Esophagus (tissue), 2 donors: ENCODE data around the gene NT5DC1. TPM values are rescaled to one million over a fixed set of nuclear protein-coding genes. Genes with fewer than 3 reads are reported as not detected.

Source experiments
- H3K27ac ChIP-seq, 2 donors: one replicate each; pipeline ENCODE4 v1.5.1; 2013; ENCODE audit warnings: low read depth in 2 of 2, mild to moderate bottlenecking in 2 of 2, inconsistent platforms in 1 of 2, low read length in 1 of 2, moderate library complexity in 1 of 2
- H3K27me3 ChIP-seq, 2 donors: one replicate each; pipeline ENCODE4 v1.6.1; 2013; ENCODE audit warnings: low read length in 2 of 2, control low read depth in 1 of 2, mild to moderate bottlenecking in 1 of 2; ENCODE audit not compliant: insufficient read depth in 2 of 2, control insufficient read depth in 1 of 2
- H3K36me3 ChIP-seq, 2 donors: one replicate each; pipeline ENCODE4 v1.6.1; 2013; ENCODE audit warnings: low read length in 1 of 2; ENCODE audit not compliant: control insufficient read depth in 2 of 2, insufficient read depth in 2 of 2
- H3K4me1 ChIP-seq, 2 donors: one replicate each; pipeline ENCODE4 v1.6.1; 2013; ENCODE audit warnings: low read length in 1 of 2; ENCODE audit not compliant: control insufficient read depth in 2 of 2, insufficient read depth in 2 of 2
- H3K4me3 ChIP-seq, 2 donors: one replicate each; pipeline ENCODE4 v1.5.1; 2013; ENCODE audit warnings: low read length in 2 of 2, mild to moderate bottlenecking in 2 of 2, low read depth in 1 of 2, moderate library complexity in 1 of 2
- H3K9me3 ChIP-seq, 2 donors: one replicate each; pipeline ENCODE4 v1.6.1; 2013; ENCODE audit warnings: mild to moderate bottlenecking in 2 of 2, low read depth in 1 of 2, low read length in 1 of 2, moderate library complexity in 1 of 2; ENCODE audit not compliant: control insufficient read depth in 2 of 2, insufficient read depth in 1 of 2
- WGBS, 2 donors: extraction: QIAGEN DNeasy Blood & Tissue Kit; methylation state at CpG; one replicate each; pipeline ENCODE4 v1.1.7; 2013; 5-methylcytosine and 5-hydroxymethylcytosine counted together
- polyA plus RNA-seq, 2 donors: library from polyadenylated mRNA; stranded (reverse); fragments of 200-250 nt; gene quantifications; one replicate each; pipeline ENCODE4 v1.2.3, GENCODE V29; 2013
- donor health status: healthy with polysubstance abuse.
- donor health status: Bipolar disorder and iron deficiency.

NT5DC1 gene
- polyA plus RNA-seq, 2 donors = 4.0 to 18.1 TPM

GRCh38 chr6:116126032-116126431 is 25.4 kb downstream of the NT5DC1 start, which contains the start of gene COL10A1:
Gene COL10A1 (minus strand): TSS chr6:116126132. CDS start chr6:116125492, 640 bp downstream.
- Histone ChIP-seq H3K9me3 (no peaks in the 10 kb centered on the region), H3K27ac (no peak within 1 kb of the TSS), H3K4me1 (no peaks in the 10 kb centered on the region), H3K36me3 (peaks cover 0 to 2% of the 10 kb centered on the region in 2 donors), H3K4me3 (no peak within 1 kb of the TSS), H3K27me3 (no peaks in the 10 kb centered on the region)
- WGBS, 2 donors = 95 to 97% methylated on average over 6 of the region's 6 CpGs

GRCh38 chr6:116127771-116128493 is 27.3 kb downstream of the NT5DC1 start:
- Histone ChIP-seq H3K9me3 (no peaks in the 10 kb centered on the region), H3K36me3 (peaks cover 0 to 2% of the 10 kb centered on the region in 2 donors), H3K27ac (no peak overlapping the region), H3K27me3 (no peaks in the 10 kb centered on the region), H3K4me3 (no peak overlapping the region), H3K4me1 (no peaks in the 10 kb centered on the region)
- WGBS, 2 donors = 78% methylated on average over 2 of the region's 2 CpGs

- WGBS, 2 donors = 85 to 86% methylated on average over 3 of the region's 3 CpGs
Observed at GRCh38 chr6:116133453-116133852, 32.8 kb downstream of the NT5DC1 start.

GRCh38 chr6:116136373-116136772 is 35.7 kb downstream of the NT5DC1 start:
- no peak overlapping the region for H3K4me3 ChIP-seq
- H3K27ac ChIP-seq = no peak overlapping the region
- no peaks in the 10 kb centered on the region for H3K9me3 ChIP-seq
- H3K36me3 ChIP-seq = no peaks in the 10 kb centered on the region
- no peaks in the 10 kb centered on the region for H3K27me3 ChIP-seq
- no peaks in the 10 kb centered on the region for H3K4me1 ChIP-seq
- WGBS, 2 donors = 86 to 90% methylated on average over 1 of the region's 1 CpG

More at GRCh38 chr6:116133453-116133852, 32.8 kb downstream of the NT5DC1 start:
- H3K4me1 ChIP-seq = no peaks in the 10 kb centered on the region
- H3K9me3 ChIP-seq = no peaks in the 10 kb centered on the region
- H3K27me3 ChIP-seq = no peaks in the 10 kb centered on the region
- no peaks in the 10 kb centered on the region for H3K36me3 ChIP-seq
- no peak overlapping the region for H3K4me3 ChIP-seq
- H3K27ac ChIP-seq = no peak overlapping the region

- no peak overlapping the region for H3K4me3 ChIP-seq
- H3K36me3 ChIP-seq = no peaks in the 10 kb centered on the region
- 79 to 85% methylated on average over 5 of the region's 5 CpGs for WGBS, 2 donors
Observed at GRCh38 chr6:116136933-116137340, 36.3 kb downstream of the NT5DC1 start.

GRCh38 chr6:116139917-116140316 is 39.3 kb downstream of the NT5DC1 start:
- WGBS, 2 donors = 91 to 95% methylated on average over 4 of the region's 4 CpGs
- no peak overlapping the region for H3K27ac ChIP-seq
- H3K36me3 ChIP-seq = no peaks in the 10 kb centered on the region
- H3K4me3 ChIP-seq = no peak overlapping the region
- H3K4me1 ChIP-seq = no peaks in the 10 kb centered on the region
- H3K27me3 ChIP-seq = no peaks in the 10 kb centered on the region
- no peaks in the 10 kb centered on the region for H3K9me3 ChIP-seq

More at GRCh38 chr6:116136933-116137340, 36.3 kb downstream of the NT5DC1 start:
- Histone ChIP-seq H3K27me3 (no peaks in the 10 kb centered on the region), H3K9me3 (no peaks in the 10 kb centered on the region), H3K27ac (no peak overlapping the region), H3K4me1 (no peaks in the 10 kb centered on the region)

- Histone ChIP-seq H3K36me3 (no peaks in the 10 kb centered on the region), H3K4me1 (no peaks in the 10 kb centered on the region), H3K27me3 (no peaks in the 10 kb centered on the region), H3K27ac (no peak overlapping the region), H3K9me3 (no peaks in the 10 kb centered on the region), H3K4me3 (no peak overlapping the region)
- WGBS, 2 donors = 61 to 79% methylated on average over 3 of the region's 3 CpGs
Observed at GRCh38 chr6:116144605-116145004, 44.0 kb downstream of the NT5DC1 start.

- Histone ChIP-seq H3K36me3 (no peaks in the 10 kb centered on the region), H3K4me1 (no peaks in the 10 kb centered on the region), H3K27ac (no peak overlapping the region), H3K27me3 (no peaks in the 10 kb centered on the region), H3K9me3 (no peaks in the 10 kb centered on the region), H3K4me3 (no peak overlapping the region)
- 77 to 84% methylated on average over 4 of the region's 4 CpGs for WGBS, 2 donors
Observed at GRCh38 chr6:116145803-116146675, 45.4 kb downstream of the NT5DC1 start.

GRCh38 chr6:116152620-116153019 is 52.0 kb downstream of the NT5DC1 start:
- 59 to 90% methylated on average over 1 of the region's 1 CpG for WGBS, 2 donors
- Histone ChIP-seq H3K27me3 (no peaks in the 10 kb centered on the region), H3K4me3 (no peak overlapping the region), H3K4me1 (no peaks in the 10 kb centered on the region), H3K27ac (no peak overlapping the region), H3K9me3 (no peaks in the 10 kb centered on the region), H3K36me3 (no peaks in the 10 kb centered on the region)
